HL-60 (cell line): ENCODE results near the gene CREB3L1.
A peak's percentile ranks its signal among the peaks of the same experiment; 100 is the strongest.

ENCODE experiments used
- DNase-seq, 2 experiments: peaks; one replicate each; pipeline ENCODE4 v3.0.0-alpha.2; 2010 to 2020; ENCODE audit warnings: low read depth in 1 of 2, low spot score in 1 of 2
- H3K27ac ChIP-seq: fragments of 250-450 bp; sonication (Bioruptor Pico); replicated peaks from 2 replicates; pipeline ENCODE4 v1.5.1; 2020; ENCODE audit warnings: mild to moderate bottlenecking, moderate library complexity
- H3K27me3 ChIP-seq: fragments of 250-450 bp; sonication (Bioruptor Pico); 2 replicates; pipeline ENCODE4 v1.5.1; 2021; ENCODE audit warnings: mild to moderate bottlenecking, moderate library complexity; ENCODE audit not compliant: insufficient read depth, poor library complexity, severe bottlenecking
- H3K4me3 ChIP-seq: replicated peaks from 2 replicates; pipeline ENCODE4 v1.5.1; 2011; ENCODE audit warnings: mild to moderate bottlenecking, control low read depth, low read length; ENCODE audit not compliant: insufficient read depth
- GABPA ChIP-seq: IDR thresholded peaks from 2 replicates; pipeline ENCODE4 v1.6.1; 2012; ENCODE audit warnings: low read depth
- POLR2AphosphoS5 ChIP-seq: IDR thresholded peaks from 2 replicates; pipeline ENCODE4 v1.6.1; 2012; ENCODE audit warnings: low read depth
- SPI1 ChIP-seq: IDR thresholded peaks from 2 replicates; pipeline ENCODE4 v1.6.1; 2012; ENCODE audit warnings: low read depth, mild to moderate bottlenecking, borderline replicate concordance
- TF ChIP-seq, protein P1 (sequence below): IDR thresholded peaks from 2 replicates; pipeline ENCODE4 v1.6.1; 2012; ENCODE audit warnings: low read depth; ENCODE audit not compliant: insufficient replicate concordance
- TF ChIP-seq, protein P2 (sequence below): IDR thresholded peaks from one replicate; pipeline ENCODE4 v1.5.1; 2011; ENCODE audit warnings: low read length, control low read depth, inconsistent platforms; ENCODE audit not compliant: insufficient read depth

The CREB3L1 gene

DNA sequence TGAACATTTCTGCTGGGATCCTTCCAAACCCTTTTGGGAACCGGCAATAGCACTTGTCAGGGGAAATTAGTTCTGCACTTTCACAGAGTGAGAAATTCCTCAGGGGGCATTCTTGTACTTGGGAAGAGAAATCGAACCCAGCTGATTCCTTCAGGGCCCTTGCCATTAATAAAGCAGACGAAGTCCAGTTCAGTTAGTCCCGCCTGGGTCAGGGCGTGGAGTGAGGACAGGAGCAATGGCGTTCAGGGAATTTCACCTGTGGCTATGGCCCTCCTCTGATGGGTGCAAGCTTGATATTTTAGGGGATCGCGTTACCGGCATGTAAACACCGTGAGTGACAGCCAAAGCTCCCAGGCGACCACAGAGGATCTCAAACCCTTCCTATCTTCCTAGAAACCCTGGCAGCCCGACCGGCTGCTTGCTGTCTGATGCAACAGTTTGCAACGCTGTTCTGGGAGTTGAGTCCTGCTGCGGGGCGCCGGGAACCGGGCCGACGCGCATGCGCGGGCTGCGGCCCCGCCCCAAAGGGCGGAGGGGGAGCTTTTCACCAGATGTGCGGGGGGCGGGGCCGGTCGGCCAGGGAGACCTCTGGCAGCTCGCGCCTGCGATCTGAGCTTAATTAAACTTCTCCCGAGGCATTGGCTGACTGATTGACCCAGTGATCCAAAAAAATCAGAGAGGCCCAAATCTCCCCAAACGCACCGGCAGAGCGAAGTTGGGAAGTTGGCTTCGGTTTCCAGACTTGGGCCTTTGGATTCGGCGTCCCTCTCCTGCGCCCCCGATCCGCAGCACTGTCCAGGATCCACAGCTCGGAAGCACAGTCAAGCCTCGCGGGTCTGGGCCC, 34.3 kb upstream of the CREB3L1 start:
- DNase-seq, result peak; percentile 93 to 94
- peak overlapping the region; percentile 75 for H3K27ac ChIP-seq
- no peaks in the 10 kb centered on the region for H3K27me3 ChIP-seq
- TF ChIP-seq POLR2AphosphoS5, result peak; percentile 77
- TF ChIP-seq, protein P1, sequence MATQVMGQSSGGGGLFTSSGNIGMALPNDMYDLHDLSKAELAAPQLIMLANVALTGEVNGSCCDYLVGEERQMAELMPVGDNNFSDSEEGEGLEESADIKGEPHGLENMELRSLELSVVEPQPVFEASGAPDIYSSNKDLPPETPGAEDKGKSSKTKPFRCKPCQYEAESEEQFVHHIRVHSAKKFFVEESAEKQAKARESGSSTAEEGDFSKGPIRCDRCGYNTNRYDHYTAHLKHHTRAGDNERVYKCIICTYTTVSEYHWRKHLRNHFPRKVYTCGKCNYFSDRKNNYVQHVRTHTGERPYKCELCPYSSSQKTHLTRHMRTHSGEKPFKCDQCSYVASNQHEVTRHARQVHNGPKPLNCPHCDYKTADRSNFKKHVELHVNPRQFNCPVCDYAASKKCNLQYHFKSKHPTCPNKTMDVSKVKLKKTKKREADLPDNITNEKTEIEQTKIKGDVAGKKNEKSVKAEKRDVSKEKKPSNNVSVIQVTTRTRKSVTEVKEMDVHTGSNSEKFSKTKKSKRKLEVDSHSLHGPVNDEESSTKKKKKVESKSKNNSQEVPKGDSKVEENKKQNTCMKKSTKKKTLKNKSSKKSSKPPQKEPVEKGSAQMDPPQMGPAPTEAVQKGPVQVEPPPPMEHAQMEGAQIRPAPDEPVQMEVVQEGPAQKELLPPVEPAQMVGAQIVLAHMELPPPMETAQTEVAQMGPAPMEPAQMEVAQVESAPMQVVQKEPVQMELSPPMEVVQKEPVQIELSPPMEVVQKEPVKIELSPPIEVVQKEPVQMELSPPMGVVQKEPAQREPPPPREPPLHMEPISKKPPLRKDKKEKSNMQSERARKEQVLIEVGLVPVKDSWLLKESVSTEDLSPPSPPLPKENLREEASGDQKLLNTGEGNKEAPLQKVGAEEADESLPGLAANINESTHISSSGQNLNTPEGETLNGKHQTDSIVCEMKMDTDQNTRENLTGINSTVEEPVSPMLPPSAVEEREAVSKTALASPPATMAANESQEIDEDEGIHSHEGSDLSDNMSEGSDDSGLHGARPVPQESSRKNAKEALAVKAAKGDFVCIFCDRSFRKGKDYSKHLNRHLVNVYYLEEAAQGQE, result no peak
- H3K4me3 ChIP-seq, result peak overlapping the region; percentile 45

DNA sequence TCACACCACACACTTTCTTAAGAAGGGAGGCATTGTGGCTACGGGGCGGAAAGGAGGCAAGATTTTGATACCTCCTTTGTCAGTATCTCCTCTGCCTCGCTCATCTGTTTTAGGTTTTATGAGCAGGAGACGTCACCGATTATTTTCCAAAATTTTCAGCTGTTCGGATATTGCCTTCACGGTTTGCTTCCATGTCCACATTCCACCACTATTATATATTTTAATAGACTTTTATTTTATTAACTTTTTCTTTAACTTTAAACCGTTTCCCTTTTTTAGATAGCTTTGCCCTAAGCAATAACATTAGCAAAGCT, 33.7 kb upstream of the CREB3L1 start:
- peak overlapping the region; percentile 75 for H3K27ac ChIP-seq
- DNase-seq, result no peak
- H3K4me3 ChIP-seq, result peak overlapping the region; percentile 45
- H3K27me3 ChIP-seq, result no peaks in the 10 kb centered on the region
- TF ChIP-seq, protein P2, sequence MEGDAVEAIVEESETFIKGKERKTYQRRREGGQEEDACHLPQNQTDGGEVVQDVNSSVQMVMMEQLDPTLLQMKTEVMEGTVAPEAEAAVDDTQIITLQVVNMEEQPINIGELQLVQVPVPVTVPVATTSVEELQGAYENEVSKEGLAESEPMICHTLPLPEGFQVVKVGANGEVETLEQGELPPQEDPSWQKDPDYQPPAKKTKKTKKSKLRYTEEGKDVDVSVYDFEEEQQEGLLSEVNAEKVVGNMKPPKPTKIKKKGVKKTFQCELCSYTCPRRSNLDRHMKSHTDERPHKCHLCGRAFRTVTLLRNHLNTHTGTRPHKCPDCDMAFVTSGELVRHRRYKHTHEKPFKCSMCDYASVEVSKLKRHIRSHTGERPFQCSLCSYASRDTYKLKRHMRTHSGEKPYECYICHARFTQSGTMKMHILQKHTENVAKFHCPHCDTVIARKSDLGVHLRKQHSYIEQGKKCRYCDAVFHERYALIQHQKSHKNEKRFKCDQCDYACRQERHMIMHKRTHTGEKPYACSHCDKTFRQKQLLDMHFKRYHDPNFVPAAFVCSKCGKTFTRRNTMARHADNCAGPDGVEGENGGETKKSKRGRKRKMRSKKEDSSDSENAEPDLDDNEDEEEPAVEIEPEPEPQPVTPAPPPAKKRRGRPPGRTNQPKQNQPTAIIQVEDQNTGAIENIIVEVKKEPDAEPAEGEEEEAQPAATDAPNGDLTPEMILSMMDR, result no peak
- TF ChIP-seq GABPA, result no peak

DNA sequence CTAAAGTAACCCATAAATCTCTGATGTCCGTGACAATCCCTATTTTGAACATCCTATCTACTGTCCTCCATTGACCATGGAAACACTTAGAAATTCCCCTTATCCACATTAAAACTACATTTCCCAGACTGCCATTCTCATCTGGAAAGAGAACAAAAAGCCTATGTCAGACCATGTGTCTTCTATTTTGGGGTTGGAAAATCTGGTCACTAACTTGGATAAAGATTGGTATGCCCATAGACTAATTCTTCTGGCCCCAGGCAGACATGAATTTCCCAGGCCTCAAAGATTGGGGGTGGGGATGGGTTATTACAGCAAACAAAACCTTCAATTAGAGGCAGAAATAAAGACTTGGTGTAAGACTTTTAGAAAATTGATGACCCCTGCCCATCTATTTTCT, 30.9 kb upstream of the CREB3L1 start:
- Histone ChIP-seq H3K4me3 (no peak overlapping the region), H3K27me3 (no peaks in the 10 kb centered on the region), H3K27ac (no peak overlapping the region)
- TF ChIP-seq SPI1 (no peak), GABPA (no peak), POLR2AphosphoS5 (no peak)
- TF ChIP-seq, protein P1, result no peak
- TF ChIP-seq, protein P2, result no peak
- no peak for DNase-seq

DNA sequence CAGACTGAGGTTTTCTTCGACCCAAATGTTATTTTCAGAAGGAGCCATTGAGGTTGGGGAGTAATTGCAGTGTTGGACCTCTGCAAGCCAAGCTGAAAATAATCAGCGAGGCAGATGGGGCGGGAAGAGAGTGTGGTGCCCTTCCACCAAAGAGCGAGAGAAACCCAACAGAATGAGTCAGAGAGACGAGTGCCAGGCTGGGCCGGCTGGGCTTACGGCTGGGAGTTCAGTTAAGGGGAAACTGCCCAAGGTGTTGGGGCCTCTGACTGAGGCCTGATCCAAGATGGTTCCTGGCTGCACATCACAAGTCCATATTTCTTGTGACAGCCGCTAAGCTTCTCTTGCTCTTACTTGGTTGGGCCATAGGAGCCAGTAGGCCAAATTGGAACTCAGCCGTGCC, 30.4 kb upstream of the CREB3L1 start:
- H3K27me3 ChIP-seq, result no peaks in the 10 kb centered on the region
- H3K4me3 ChIP-seq, result no peak overlapping the region
- no peak overlapping the region for H3K27ac ChIP-seq
- TF ChIP-seq GABPA, result no peak
- TF ChIP-seq, protein P1, result no peak
- no peak for TF ChIP-seq SPI1
- TF ChIP-seq, protein P2, result no peak
- no peak for TF ChIP-seq POLR2AphosphoS5
- no peak for DNase-seq
